H1 (cell line): ENCODE results near the gene RRP1. TPM values are rescaled to one million over a fixed set of nuclear protein-coding genes. Genes with fewer than 3 reads are reported as not detected.

Experiments
- CHD2 ChIP-seq: IDR thresholded peaks from 2 replicates; pipeline ENCODE4 v1.6.1; 2012; ENCODE audit warnings: low read length, improper control_type of control experiment
- EZH2 ChIP-seq: fragments of 200-600 bp; sonication (generic); IDR thresholded peaks from 2 replicates; pipeline ENCODE4 v1.7.1; 2012; ENCODE audit warnings: low read depth, mild to moderate bottlenecking, moderate library complexity, low read length, inconsistent platforms; ENCODE audit not compliant: severe bottlenecking
- POLR2AphosphoS5 ChIP-seq: IDR thresholded peaks from 2 replicates; pipeline ENCODE4 v1.6.1; 2011; ENCODE audit warnings: low read depth, low read length
- SIX5 ChIP-seq: IDR thresholded peaks from 2 replicates; pipeline ENCODE4 v1.6.1; 2011; ENCODE audit warnings: mild to moderate bottlenecking, low read depth, low read length
- SP2 ChIP-seq: IDR thresholded peaks from 2 replicates; pipeline ENCODE4 v1.6.1; 2012; ENCODE audit warnings: mild to moderate bottlenecking, low read length, inconsistent platforms
- polyA plus RNA-seq, 7 experiments: library from polyadenylated mRNA; depleted of rRNA in 3 of 7; stranded (reverse) in 5 of 7; unstranded in 2 of 7; fragments of >200 nt in 5 of 7; fragments of 200-250 nt in 2 of 7; gene quantifications; 1 replicate in 5 of 7; 2 replicates in 1 of 7; 4 replicates in 1 of 7; pipeline versions ENCODE4 v1.2.1 to v1.2.3, GENCODE V29; 2011 to 2013; ENCODE audit warnings: missing spikeins in 2 of 7, mixed read lengths in 2 of 7
- total RNA-seq: library from RNA; stranded (reverse); fragmentation: NEBNext Ultra II Directional; extraction: Animal tissue kit (Norgen Biotek cat#: 25700); gene quantifications from 2 replicates; pipeline ENCODE4 v1.2.1, GENCODE V29; 2021
- TF ChIP-seq, protein P1 (sequence below): IDR thresholded peaks from 2 replicates; pipeline ENCODE4 v1.6.1; 2012; ENCODE audit warnings: low read length, inconsistent platforms

The RRP1 gene
- total and polyA plus RNA-seq, 2 of the 8 experiments (the other 6 are each of a cell fraction or from before 2014, with no cell fraction given): 11.6 to 55.2 TPM

DNA sequence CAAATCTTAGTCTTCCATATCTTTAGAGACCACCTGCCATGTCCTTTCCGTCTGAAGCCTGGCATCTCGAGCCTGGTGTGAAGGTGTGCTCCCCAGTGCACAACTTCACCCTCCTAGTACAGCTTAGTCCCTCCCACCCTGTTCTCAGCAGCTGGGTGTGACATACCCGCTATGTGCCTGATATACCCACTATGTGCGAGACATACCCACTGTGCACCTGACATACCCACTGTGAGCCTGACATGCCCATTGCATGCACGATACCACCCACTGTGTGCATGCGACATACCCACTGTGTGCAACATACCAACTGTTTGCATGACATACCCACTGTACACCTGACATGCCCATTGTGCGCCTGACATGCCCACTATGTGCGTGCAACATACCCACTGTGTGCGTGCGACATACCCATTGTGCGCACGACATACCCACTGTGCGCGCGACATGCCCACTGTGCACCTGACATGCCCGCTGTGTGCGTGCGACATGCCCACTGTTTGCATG is 3.0 kb upstream of the RRP1 start (continued):
- no peak for TF ChIP-seq SIX5
- no peak for TF ChIP-seq EZH2
- no peak for TF ChIP-seq CHD2
- no peak for TF ChIP-seq SP2
- TF ChIP-seq, protein P1, sequence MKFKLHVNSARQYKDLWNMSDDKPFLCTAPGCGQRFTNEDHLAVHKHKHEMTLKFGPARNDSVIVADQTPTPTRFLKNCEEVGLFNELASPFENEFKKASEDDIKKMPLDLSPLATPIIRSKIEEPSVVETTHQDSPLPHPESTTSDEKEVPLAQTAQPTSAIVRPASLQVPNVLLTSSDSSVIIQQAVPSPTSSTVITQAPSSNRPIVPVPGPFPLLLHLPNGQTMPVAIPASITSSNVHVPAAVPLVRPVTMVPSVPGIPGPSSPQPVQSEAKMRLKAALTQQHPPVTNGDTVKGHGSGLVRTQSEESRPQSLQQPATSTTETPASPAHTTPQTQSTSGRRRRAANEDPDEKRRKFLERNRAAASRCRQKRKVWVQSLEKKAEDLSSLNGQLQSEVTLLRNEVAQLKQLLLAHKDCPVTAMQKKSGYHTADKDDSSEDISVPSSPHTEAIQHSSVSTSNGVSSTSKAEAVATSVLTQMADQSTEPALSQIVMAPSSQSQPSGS: no peak
- no peak for TF ChIP-seq POLR2AphosphoS5
